B cell (primary cell): ENCODE measurements around the gene ACYP1. TPM values are rescaled to one million over a fixed set of nuclear protein-coding genes. Genes with fewer than 3 reads are reported as not detected.

Experiments used
- ATAC-seq: fragments of 200-7000 bp; cut with Tn5 transposase; one replicate; pipeline ENCODE4 v1.10.0; 2021; ENCODE audit warnings: low read depth, mild to moderate bottlenecking, moderate number of reproducible peaks, moderate library complexity
- CTCF ChIA-PET: fragments of 350-600 bp; sonication (Branson Sonifier 250); formaldehyde crosslinking; loops from one replicate; lab custom pipeline; 2021; ENCODE audit warnings: antibody characterized with exemption, inconsistent platforms; lab: Charles Lee
- POLR2A ChIA-PET: fragments of 350-600 bp; sonication (Branson Sonifier 250); formaldehyde crosslinking; loops from one replicate; lab custom pipeline; 2021; ENCODE audit warnings: antibody characterized with exemption; lab: Charles Lee
- DNase-seq: peaks from one replicate; pipeline ENCODE4 v3.0.0; 2013
- H2AFZ ChIP-seq: 2 replicates; pipeline ENCODE4 v1.6.1; 2012; ENCODE audit warnings: mild to moderate bottlenecking, low read depth, low read length; ENCODE audit not compliant: insufficient read depth, poor library complexity, severe bottlenecking
- H3K27ac ChIP-seq, 2 donors: 1 replicate in 1 of 2; 2 replicates in 1 of 2; pipeline ENCODE4 v1.5.1; 2012 to 2013; ENCODE audit warnings: low read length in 2 of 2, mild to moderate bottlenecking in 2 of 2, moderate library complexity in 1 of 2
- H3K27me3 ChIP-seq, 4 experiments: fragments of 200-600 bp in 1 of 4; sonication (generic) in 1 of 4; replicated peaks in 1 of 4; 1 replicate in 2 of 4; 2 replicates in 2 of 4; pipeline versions ENCODE4 v1.6.1 to v1.7.0; 2013 to 2016; ENCODE audit warnings: low read length in 3 of 4, mild to moderate bottlenecking in 2 of 4, mixed read lengths in 1 of 4, moderate library complexity in 1 of 4; ENCODE audit not compliant: insufficient read depth in 4 of 4, control insufficient read depth in 3 of 4; ENCODE audit errors: control extremely low read depth in 1 of 4
- H3K36me3 ChIP-seq, 2 experiments: replicated peaks in 1 of 2; 1 replicate in 1 of 2; 2 replicates in 1 of 2; pipeline versions ENCODE4 v1.6.1 to v1.7.1; 2013; ENCODE audit warnings: low read length in 1 of 2; ENCODE audit not compliant: insufficient read depth in 2 of 2, control insufficient read depth in 1 of 2; ENCODE audit errors: control extremely low read depth in 1 of 2, extremely low read depth in 1 of 2
- H3K4me1 ChIP-seq, 2 donors: fragments of 200-600 bp in 1 of 2; sonication (generic) in 1 of 2; 1 replicate in 1 of 2; 2 replicates in 1 of 2; pipeline versions ENCODE4 v1.5.1 to v1.6.1; 2013 to 2017; ENCODE audit warnings: low read length in 2 of 2; ENCODE audit not compliant: control insufficient read depth in 2 of 2, insufficient read depth in 2 of 2
- H3K4me2 ChIP-seq: replicated peaks from 2 replicates; pipeline ENCODE3; 2012; ENCODE audit warnings: mild to moderate bottlenecking, low read depth, low read length; ENCODE audit not compliant: poor library complexity, severe bottlenecking
- H3K4me3 ChIP-seq, 5 experiments: fragments of 200-600 bp in 1 of 5; sonication (generic) in 1 of 5; 1 replicate in 3 of 5; 2 replicates in 2 of 5; pipeline versions ENCODE4 v1.5.1 to v1.7.0; 2011 to 2016; ENCODE audit warnings: low read length in 4 of 5, mild to moderate bottlenecking in 4 of 5, low read depth in 2 of 5, control low read depth in 1 of 5, moderate library complexity in 1 of 5; ENCODE audit not compliant: insufficient read depth in 1 of 5; ENCODE audit errors: control extremely low read depth in 1 of 5, extremely low read depth in 1 of 5
- H3K79me2 ChIP-seq: fragments of 200-600 bp; sonication (generic); one replicate; pipeline ENCODE4 v1.6.0; 2016; ENCODE audit warnings: low read length; ENCODE audit not compliant: control insufficient read depth, insufficient read depth
- H3K9ac ChIP-seq: fragments of 200-600 bp; sonication (generic); 2 replicates; pipeline ENCODE4 v1.6.1; 2017; ENCODE audit warnings: mild to moderate bottlenecking, low read length, moderate library complexity
- H3K9me3 ChIP-seq, 3 donors: one replicate each; pipeline versions ENCODE4 v1.6.1 to v1.7.1; 2013; ENCODE audit warnings: low read length in 2 of 3; ENCODE audit not compliant: control insufficient read depth in 2 of 3, insufficient read depth in 1 of 3; ENCODE audit errors: control extremely low read depth in 1 of 3
- H4K20me1 ChIP-seq: 2 replicates; pipeline ENCODE4 v1.6.0; 2012; ENCODE audit warnings: mild to moderate bottlenecking, low read length; ENCODE audit not compliant: insufficient read depth, control insufficient read depth, poor library complexity, severe bottlenecking
- H3K27ac Mint-ChIP-seq: one replicate; pipeline ENCODE4 v1.8.0; 2021; ENCODE audit warnings: mixed read lengths
- H3K27me3 Mint-ChIP-seq: one replicate; pipeline ENCODE4 v1.8.0; 2021; ENCODE audit warnings: mixed read lengths
- H3K4me1 Mint-ChIP-seq: one replicate; pipeline ENCODE4 v1.8.0; 2021; ENCODE audit warnings: mixed read lengths
- H3K4me3 Mint-ChIP-seq: one replicate; pipeline ENCODE4 v1.8.0; 2021; ENCODE audit warnings: mixed read lengths
- H3K9me3 Mint-ChIP-seq: one replicate; pipeline ENCODE4 v1.8.0; 2022; ENCODE audit warnings: mixed read lengths; ENCODE audit not compliant: insufficient read depth
- CTCF ChIP-seq: fragments of 200-600 bp; IDR thresholded peaks from one replicate; pipeline ENCODE4 v1.8.0; 2022; ENCODE audit warnings: antibody characterized with exemption, mild to moderate bottlenecking
- EZH2 ChIP-seq: IDR thresholded peaks from 2 replicates; pipeline ENCODE4 v1.6.1; 2012; ENCODE audit warnings: borderline replicate concordance, low read depth, mild to moderate bottlenecking, moderate library complexity, low read length; ENCODE audit not compliant: insufficient read depth, poor library complexity, severe bottlenecking
- WGBS: methylation state at CpG from one replicate; pipeline ENCODE4 v1.1.5; 2013; ENCODE audit warnings: missing lambda C conversion rate; ENCODE audit not compliant: insufficient coverage; 5-methylcytosine and 5-hydroxymethylcytosine counted together
- intact Hi-C: fragments of 100-400 bp; cut with micrococcal nuclease; formaldehyde crosslinking; loops from one replicate; pipeline ENCODE4 v1.10.0; 2022
- polyA plus RNA-seq: library from polyadenylated mRNA; depleted of rRNA; stranded (reverse); fragments of >200 nt; gene quantifications from 2 replicates; pipeline ENCODE4 v1.2.3, GENCODE V29; 2012
- total RNA-seq, 2 donors: library from RNA; stranded (reverse); fragments of 120-200 nt in 1 of 2; gene quantifications; 1 replicate in 1 of 2; 2 replicates in 1 of 2; pipeline versions ENCODE4 v1.2.3 to v1.2.4, GENCODE V29; 2013 to 2022

ACYP1 gene
- total and polyA plus RNA-seq, 2 donors (not counting 1 experiment from before 2014, with no cell fraction given): 38.3 to 46.7 TPM

GRCh38 chr14:75081660-75082229, 17.9 kb upstream of the ACYP1 start:
- WGBS: no CpG with 5 or more reads among the region's 2 CpGs
- H3K4me1 ChIP-seq: no peaks in the 10 kb centered on the region
- no peak overlapping the region for H3K27ac Mint-ChIP-seq
- intact Hi-C loops: no loop called here
- H3K27me3 Mint-ChIP-seq: no peaks in the 10 kb centered on the region
- DNase-seq (no peak), ATAC-seq (no peak)
- H4K20me1 ChIP-seq: no peaks in the 10 kb centered on the region
- no peaks in the 10 kb centered on the region for H3K9me3 ChIP-seq
- H3K4me3 ChIP-seq: no peak overlapping the region
- POLR2A ChIA-PET: no interaction called here
- no peak overlapping the region for H3K4me3 Mint-ChIP-seq
- CTCF ChIA-PET: interaction anchor here (0.6 kb wide), 1 partner anchor 173 kb away, joined by 3 read pairs; no protein-coding TSS in a partner anchor
- H3K9me3 Mint-ChIP-seq: no peaks in the 10 kb centered on the region
- H3K36me3 ChIP-seq: peaks cover 4 to 49% of the 10 kb centered on the region in 2 experiments
- H3K9ac ChIP-seq: no peak overlapping the region
- no peak overlapping the region for H2AFZ ChIP-seq
- no peak overlapping the region for H3K4me2 ChIP-seq
- H3K79me2 ChIP-seq: no peaks in the 10 kb centered on the region
- no peaks in the 10 kb centered on the region for H3K4me1 Mint-ChIP-seq
- H3K27me3 ChIP-seq: no peaks in the 10 kb centered on the region
- TF ChIP-seq CTCF (no peak), EZH2 (no peak)
- H3K27ac ChIP-seq: no peak overlapping the region

GRCh38 chr14:75079521-75079920, 15.7 kb upstream of the ACYP1 start:
- Histone ChIP-seq H3K36me3 (peaks cover 3 to 30% of the 10 kb centered on the region in 2 experiments), H3K9ac (no peak overlapping the region), H3K79me2 (no peaks in the 10 kb centered on the region), H4K20me1 (no peaks in the 10 kb centered on the region), H3K9me3 (no peaks in the 10 kb centered on the region), H3K4me2 (no peak overlapping the region), H3K27ac (no peak overlapping the region), H2AFZ (no peak overlapping the region), H3K27me3 (no peaks in the 10 kb centered on the region), H3K4me3 (no peak overlapping the region), H3K4me1 (no peaks in the 10 kb centered on the region)
- CTCF ChIA-PET: interaction anchor here (0.9 to 1.8 kb wide), 2 partner anchors 9 to 220 kb away, joined by 5 to 10 read pairs; no protein-coding TSS in a partner anchor
- Mint-ChIP-seq H3K4me3 (no peak overlapping the region), H3K27me3 (no peaks in the 10 kb centered on the region), H3K27ac (no peak overlapping the region), H3K4me1 (no peaks in the 10 kb centered on the region), H3K9me3 (no peaks in the 10 kb centered on the region)
- ATAC-seq (no peak), DNase-seq (no peak)
- POLR2A ChIA-PET: no interaction called here
- intact Hi-C loops: no loop called here
- TF ChIP-seq CTCF (no peak), EZH2 (no peak)
- WGBS: 100% methylated on average over 1 of the region's 4 CpGs
